GM21447 (cell line): ENCODE results near the gene NTN3.

Source experiments
- ATAC-seq: cut with Tn5 transposase; IDR thresholded peaks from one replicate; pipeline ENCODE4 v1.9.1; 2021; ENCODE audit not compliant: unreplicated experiment

Gene NTN3

DNA sequence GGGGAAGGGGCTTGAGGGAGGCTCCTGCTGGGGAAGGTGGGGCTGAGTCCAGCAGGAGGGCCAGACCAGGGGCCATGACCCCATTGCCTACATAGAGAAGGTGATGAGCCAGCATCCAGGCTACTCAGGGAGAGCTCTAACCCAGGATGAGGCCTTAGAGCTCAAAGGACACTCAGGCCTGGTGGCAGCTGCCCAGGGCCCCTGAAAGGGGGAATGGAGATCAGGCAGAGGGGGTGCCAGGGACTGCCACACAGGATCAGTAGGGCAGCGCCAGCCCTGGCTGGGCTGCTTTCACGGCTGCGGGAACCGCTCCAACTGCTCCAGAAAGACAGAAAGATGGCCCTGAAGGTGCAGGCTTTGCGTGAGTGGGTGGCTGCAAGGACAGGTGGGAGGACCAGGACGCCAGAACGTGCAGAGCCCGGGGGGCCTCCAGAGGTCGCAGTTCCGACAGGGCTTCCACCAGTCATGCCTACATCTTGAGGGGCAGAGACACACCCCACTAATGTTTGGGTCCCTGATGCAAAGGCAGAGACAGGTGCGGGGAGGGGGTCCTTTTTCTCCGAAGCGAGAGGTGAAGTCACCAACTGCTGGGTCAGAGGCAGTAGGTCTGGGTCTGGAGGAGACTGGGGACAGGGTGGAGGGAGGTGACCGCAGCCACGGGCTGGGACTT lies 41.8 kb downstream of the NTN3 start:
- ATAC-seq, result no peak

DNA sequence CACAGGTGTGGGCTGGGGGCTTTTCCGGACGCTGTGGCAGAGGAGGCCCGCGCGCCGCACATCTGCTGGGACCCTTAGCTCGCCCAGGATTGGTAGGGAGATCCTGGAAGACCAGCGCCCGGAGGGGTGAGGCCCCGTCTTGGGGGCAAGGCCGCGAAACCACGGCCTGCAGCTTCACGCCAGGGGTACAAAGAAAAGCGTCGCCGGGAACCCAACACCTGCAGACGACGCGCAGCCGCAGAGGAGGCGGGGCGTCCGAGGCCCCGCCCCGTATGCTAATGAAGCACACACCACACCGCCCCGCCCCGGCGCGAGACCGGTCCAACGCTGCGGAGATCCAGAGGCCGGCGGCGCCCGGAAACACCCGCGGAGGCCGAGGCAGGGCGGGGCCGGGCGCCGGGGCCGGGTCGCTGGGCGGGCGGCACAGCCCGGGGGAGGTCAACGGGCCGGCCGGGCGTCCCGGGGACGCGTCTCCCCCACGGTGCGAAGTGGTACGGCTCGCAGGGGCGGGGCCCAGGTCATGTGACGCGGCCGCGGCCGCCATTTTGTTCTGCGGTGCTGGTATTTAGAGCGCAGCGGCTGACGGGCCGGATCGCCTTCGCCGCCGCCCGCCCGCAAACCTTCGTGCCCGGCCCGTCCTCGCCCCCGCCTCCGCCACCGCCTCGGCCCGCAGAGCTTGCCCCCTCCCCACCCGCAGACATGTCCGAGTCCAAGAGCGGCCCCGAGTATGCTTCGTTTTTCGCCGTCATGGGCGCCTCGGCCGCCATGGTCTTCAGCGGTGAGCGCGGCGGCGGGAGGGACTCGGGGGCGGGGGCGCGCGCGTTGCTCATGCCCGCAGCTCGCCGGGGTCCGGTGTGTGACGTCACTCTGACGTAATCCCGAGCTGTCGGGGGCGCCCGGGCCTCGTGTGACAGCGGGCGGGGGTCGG lies 42.6 kb downstream of the NTN3 start, which contains the start of gene ATP6V0C:
ATP6V0C (plus strand) TSS at position 548 of the 928 bp plus-strand sequence; CDS start at position 700, 152 bp downstream.
- peak; percentile 66 for ATAC-seq

DNA sequence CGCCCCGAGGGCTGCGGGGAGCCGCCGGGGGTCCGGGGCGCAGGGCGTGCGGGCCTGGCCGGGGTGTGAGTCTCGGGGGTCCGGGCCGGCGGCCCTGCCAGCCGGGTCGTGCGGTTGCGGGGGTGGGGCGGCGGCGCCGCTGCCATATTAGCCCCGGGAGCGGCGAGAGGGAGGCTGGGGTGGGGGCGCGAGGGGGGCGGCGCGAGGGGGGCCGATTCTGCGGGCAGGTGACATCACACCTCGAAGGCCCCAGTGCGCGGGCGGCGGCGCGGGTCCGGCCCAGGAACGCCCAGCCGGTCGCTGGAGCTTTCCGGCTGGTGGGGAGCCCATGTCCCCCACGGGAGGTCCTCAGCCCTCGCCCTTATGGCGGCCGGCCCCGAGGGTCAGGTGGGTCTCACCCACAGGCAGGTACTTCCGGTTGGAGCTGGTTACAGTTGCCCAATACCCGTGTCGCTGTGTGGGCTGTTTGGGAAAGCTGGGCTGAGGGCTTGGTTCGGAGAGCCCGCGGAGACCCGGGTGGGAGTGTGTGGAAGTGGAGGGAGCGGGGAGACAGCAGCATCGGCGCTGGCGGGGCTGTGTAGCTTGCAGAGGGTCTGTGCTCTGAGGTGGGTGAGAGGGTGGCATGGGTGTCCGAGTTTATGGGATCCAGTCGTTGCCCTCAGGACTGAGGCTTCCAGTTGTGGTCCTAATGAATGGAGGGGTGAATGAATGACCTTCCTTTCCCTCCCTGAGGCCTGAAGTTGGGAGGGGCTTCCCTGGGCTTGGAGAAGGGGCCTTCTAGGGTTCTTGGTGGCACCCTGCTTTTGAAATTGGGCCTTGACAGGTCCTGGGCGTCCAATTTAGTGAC lies 43.5 kb downstream of the NTN3 start:
- no peak for ATAC-seq

DNA sequence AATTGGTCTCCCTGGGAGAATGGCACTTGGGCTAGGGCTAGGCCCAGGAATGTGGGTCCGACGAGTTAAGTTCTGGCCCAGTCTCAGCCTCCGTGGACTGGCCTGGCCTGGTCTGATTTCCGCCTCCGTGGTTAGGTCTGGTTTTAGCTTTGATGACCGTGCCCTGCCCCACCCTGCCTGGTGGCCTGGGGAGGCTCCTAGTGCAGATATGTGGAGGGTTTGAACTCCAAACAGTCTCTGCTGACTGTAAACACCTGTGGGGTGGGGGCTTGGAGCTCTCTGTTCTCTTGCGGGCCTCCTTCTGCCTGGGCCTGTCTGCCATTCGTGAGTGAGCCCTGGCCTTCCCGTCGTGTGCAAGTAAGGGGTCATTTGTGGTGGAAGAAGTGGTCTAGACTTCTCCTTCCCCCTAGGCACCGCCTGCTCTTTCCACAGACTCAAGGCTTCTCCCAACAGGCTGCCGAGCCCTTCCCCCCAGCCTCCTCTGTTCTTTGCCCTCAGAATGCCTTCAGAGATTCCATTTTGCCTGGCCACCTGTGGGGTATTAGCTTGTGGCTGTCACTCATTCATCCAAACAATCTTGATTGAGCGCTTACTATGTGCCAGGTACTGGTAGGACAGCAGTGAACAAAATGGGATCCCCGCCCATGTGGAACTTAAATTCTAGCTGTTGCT lies 44.2 kb downstream of the NTN3 start:
- no peak for ATAC-seq

DNA sequence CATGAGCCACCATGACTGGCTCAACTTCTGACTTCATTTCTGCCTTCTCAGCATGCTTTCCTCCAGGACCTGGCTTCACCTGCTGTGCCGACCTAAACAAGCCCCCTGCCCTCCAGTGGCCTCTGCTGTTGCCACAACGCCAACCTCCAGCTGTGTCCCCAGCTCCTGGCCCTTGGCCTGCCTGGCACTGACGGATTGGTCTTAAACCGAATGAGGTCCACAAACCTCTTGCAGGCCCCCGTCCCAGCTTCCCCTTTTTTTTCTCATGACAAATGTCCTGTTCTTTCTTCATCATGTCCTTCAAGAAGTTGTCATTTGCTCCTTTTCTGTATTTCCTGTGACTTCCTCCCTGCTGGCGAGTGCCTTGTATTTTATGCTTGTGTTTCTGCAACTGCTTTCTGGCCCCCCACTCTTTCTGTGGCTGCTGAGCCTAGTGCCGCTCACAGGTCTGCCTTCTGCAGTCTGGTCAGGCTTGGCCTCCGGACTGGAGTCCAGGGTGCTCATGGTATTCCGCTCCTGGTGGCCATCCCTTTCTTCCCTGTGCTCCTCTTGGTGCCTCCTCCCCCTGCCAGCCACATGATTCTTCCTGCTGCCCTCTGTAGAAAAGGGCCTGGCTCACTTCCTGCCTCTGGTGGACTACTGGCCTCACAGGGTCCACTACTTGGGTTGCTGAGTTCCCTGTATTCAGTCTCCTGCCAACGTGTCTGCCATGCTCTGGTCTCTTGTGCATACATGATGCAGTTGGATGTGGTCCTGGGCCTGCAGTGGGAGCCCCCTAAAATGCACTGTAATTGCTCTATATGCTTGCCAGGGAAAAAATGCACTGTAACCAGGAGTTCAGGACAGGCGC lies 45.5 kb downstream of the NTN3 start:
- ATAC-seq, result no peak

DNA sequence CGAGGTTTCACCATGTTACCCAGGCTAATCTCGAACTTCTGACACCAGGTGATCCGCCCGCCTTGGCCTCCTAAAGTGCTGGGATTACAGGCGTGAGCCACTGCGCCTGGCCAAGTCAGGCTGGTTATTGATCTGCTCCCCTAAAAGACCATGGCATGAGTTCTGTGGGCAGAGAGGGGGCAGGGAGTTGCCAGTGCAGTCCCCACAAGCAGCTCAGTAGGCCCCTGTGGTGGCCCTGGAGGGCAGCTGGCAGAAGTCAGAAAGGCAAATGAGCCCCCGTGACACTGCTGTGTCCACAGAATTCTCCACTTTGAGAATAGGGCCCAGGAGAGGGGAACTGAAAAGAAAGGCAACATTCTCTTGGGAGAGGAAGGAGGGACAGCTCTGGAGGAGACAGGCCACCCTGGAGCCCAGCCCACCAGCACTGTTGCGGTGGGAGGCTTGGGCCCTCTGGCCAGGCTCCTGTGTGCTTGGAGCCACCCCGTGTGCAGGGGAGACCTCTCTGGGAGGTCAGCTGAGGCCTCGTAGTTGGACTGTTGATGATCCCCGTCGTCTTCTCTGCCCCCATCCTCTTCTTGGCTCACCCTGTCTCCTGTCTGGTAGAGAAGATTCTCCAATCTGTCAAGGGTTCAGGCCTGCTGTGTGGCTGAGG lies 47.0 kb downstream of the NTN3 start:
- ATAC-seq, result no peak

DNA sequence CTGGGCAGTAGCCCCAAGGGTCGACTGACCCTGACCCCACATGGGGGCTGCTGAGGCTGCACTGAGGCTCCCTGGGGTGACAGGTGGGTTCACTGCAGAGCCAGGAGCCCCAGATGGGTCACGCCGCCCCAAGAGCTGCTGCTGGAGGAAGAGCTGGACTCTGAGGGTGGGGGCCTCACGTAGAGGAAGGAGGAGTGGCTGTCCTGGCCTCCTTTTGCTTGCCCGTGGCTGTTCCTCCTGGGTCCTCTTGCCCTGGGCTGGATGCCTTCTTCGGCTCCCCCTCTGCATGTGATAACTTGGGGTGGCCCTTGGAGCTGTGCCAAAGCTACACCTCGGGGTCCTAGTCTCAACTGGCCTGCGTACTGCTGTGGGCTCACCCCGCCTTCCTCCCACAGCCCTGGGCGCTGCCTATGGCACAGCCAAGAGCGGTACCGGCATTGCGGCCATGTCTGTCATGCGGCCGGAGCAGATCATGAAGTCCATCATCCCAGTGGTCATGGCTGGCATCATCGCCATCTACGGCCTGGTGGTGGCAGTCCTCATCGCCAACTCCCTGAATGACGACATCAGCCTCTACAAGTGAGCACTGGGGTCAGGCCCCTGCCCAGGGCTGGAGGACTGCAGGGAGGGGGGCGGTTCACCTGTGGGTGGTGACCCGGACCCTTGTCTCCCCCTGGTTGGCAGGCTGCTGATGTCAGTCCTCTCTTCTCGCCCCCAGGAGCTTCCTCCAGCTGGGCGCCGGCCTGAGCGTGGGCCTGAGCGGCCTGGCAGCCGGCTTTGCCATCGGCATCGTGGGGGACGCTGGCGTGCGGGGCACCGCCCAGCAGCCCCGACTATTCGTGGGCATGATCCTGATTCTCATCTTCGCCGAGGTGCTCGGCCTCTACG lies 48.0 kb downstream of the NTN3 start:
- ATAC-seq, result no peak

DNA sequence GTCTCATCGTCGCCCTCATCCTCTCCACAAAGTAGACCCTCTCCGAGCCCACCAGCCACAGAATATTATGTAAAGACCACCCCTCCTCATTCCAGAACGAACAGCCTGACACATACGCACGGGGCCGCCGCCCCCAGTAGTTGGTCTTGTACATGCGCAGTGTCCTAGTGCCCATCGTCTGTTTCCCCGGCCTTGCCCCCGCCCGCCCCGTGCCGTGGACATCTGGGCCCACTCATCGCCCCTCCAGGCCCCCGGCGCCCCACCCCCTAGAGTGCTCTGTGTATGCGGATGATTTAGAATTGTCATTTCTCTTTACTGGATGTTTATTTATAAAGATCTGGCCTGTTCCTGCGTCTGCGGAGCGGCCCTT lies 48.6 kb downstream of the NTN3 start:
- ATAC-seq, result no peak

DNA sequence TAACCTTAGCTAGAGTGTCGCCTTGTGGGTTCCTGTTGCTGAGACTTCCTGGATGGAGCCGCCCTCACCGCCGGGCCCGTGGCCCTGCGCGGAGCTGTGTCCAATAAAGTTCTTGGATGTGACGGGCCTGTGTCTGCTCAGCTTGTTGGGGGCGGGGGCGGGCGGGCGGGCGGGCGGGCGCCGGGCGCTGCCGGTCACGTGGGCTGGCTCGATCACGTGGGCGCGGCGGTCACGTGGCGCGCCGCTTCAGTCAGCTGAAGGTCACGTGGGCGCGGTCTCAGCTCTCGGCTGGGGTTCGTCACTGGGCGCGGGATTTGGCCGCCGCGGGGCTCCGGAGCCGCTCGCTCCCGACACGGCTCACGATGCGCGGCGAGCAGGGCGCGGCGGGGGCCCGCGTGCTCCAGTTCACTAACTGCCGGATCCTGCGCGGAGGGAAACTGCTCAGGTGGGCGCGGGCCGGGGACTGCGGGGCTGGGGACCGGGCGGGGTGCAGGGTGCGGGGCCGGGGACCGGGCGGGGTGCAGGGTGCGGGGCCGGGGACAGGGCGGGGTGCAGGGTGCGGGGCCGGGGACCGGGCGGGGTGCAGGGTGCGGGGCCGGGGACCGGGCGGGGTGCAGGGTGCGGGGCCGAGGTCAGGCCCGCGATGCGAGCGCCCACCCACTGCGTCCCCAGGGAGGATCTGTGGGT lies 49.1 kb downstream of the NTN3 start, which contains the start of gene AMDHD2:
AMDHD2 (plus strand) TSS at position 275 of the 687 bp plus-strand sequence; CDS start at position 363, 88 bp downstream.
- ATAC-seq, result no peak

DNA sequence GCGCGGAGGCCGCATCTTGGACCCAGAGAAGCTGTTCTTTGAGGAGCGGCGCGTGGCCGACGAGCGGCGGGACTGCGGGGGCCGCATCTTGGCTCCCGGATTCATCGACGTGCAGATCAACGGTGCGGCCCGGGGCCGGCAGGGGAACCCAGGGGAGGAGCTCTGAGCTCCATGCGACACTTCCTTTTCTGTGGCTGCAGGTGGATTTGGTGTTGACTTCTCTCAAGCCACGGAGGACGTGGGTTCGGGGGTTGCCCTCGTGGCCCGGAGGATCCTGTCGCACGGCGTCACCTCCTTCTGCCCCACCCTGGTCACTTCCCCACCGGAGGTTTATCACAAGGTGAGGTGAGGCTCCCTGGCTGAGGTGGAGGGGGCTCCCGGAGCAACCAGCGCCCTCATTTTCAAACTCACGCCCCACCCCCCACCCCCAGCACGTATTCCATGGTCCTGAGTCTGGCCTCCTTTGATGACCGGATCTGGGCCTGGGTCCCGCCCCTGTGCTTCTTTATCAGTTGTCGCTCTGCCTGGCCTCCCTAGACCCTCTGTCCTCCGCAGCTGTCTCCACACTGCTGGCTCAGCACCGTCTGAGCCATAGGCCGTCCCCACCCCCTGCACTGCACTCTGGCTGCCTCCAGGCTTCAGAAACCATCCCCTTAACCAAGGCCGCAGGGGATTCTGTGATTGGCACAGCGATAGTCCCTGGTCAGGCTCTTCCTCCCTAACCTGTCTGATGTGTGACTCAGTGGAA lies 49.9 kb downstream of the NTN3 start:
- no peak for ATAC-seq
